ENCODE results near the gene BCAP31.

Gene BCAP31

DNA sequence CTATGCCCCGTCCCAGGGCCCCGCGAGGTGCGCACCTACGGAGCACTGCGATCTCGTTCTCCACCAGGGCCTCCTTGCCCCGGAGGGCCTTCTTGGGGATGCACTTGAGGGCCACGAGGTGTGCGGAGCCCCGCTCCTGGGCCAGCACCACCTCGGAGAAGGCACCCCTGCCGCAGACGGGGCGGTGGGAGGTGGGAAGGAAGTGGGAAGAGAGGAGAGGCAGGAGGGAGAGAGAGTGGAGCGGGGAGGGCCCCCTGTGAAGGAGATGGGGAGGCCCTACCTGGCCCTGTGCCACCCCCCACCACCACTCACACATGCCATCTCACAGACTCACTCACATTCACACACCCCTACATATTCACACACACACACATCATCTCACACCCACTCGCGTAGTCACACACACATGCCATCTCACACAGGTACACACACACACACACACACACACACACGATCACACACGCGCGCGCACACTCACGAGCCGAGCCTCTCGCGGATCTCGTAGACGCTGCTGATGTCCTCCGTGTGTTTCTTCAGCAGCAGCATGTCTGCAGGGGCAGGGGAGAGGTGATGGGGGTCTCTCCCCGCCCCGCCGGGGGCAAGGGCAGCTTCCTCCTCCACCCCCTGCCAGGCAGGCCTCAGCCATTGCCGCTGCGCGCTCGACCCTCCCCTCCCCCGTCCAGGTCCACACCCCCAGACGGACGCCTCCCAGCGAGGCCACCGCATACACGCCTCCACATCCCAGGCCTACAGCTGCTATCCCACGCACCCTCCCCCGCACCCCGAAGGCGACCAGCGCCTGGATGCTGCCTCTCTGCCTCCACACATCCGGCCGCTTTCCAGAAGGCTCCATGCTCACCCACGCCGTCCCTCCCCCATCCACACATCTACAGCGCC lies 51.4 kb downstream of the BCAP31 start:
- DNase-seq, result no peak

DNA sequence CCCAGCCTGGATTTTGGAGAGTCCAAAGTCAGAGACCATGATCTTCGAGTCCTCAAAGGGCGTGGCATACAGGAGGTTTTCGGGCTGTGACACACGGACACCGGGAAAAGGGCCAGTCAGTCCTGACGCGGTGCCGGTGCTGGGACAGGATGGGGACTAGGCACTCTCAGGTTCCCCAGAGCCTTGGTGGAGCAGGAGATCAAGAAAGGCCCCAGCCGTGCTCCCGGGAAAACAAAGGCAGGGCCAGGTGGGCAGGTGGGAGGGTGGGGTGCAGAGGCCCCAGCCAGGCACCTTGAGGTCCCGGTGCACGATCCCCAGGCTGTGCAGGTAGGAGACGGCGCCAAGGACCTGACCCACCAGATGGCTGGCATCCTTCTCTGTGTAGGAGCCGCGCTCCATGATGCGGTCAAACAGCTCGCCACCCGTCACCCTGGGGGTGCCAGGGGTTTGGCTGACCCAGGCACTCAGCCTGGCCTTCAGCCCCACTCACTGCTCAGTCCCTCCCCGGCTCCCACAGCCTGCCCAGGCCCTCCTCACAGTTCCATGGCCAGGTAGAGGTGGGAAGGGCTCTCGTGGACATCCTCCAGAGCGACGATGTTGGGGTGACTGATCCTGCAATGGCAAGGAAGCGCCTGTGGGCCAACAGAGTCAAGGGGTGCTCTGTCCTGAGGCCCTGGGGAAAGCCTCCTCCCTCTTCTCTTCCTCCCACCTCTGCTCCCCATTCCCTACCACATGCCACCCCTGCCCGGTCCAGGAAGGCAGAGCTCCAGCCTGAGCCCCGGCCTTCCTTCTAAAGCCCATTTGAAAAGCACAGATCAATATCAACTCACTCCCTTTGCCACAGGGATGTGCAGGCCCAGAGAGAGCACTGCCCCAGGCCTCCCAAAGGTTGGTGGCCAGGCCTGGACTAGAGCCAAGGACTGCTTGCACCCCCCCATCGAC lies 52.3 kb downstream of the BCAP31 start:
- no peak for DNase-seq

DNA sequence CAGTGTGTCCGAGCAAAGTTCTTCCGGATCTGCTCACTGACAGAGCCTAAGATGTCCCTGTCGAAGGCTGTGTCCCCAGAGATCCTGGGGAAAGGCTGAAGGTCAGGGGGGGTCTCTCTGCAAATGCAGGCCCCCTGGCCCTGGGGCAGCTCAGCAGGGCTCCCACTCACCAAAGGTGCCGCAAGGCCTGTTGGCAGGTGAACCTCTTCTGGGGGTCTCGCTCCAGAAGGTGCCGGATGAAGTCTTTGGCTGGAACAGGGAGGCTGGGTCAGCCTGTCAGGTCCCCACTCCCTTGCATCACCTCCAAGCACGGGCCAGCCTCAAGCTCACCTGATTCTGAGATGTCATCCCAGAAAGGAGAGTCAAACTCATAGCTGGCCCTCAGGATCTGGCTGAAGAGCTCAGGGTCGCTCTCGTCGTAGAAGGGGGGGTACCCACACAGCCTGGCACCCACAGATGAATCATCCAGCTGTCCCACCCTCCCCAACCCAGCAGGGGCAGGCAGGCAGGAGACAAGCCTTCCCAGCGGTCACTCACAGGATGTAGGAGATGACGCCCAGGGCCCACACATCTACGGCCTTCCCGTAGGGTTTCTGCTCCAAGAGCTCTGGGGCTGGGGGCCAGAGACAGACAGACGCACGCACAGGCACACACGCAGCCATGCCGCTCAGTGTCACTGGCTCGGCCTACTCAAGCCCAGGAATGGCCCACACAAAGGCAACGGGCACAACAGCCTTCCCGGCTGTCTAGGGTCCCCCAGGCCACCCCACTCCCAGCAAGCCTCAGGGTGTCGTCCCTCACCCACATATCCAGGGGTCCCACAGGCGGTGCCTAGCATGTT lies 53.2 kb downstream of the BCAP31 start:
- DNase-seq, result no peak

DNA sequence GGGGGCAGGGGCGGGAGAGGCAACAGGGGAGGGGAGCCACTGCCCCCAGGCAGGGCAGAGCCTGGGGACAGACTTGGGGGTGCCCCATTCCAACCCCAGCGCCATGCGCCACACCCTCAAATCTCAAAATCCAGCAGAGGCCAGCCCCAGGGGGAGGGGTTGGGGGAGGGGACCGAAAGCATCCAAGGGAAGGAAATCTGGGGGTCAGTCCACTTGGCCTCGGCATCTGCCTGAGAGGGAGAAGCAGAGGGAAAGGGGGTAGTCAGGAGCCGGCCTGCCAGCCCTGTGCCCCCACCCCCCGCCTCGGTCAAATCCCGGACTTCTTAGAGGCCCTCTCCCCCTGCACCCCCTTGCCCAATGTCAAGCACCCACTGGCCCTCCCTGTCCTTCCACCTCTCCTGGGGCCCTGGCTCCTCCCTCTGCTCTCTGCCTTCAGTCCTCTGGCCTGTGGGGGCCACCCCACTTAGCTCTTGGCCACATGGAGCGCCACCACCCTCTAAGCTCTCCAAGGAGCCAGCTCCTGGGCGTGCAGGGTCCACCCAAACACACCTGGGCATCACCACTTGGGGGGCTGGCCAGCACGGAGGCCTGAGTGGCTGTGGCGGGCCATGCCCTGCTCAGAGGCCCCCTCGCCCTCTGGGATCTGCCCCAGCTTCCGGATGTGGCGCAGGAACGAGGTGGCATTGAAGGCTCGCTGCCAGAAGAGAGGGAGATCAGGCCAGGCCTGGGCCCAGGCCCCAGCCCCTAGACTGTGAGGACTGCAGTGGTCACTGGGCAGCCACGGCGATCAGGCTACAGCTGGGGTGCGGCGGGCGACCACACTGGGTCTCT lies 54.1 kb downstream of the BCAP31 start:
- DNase-seq, result no peak

DNA sequence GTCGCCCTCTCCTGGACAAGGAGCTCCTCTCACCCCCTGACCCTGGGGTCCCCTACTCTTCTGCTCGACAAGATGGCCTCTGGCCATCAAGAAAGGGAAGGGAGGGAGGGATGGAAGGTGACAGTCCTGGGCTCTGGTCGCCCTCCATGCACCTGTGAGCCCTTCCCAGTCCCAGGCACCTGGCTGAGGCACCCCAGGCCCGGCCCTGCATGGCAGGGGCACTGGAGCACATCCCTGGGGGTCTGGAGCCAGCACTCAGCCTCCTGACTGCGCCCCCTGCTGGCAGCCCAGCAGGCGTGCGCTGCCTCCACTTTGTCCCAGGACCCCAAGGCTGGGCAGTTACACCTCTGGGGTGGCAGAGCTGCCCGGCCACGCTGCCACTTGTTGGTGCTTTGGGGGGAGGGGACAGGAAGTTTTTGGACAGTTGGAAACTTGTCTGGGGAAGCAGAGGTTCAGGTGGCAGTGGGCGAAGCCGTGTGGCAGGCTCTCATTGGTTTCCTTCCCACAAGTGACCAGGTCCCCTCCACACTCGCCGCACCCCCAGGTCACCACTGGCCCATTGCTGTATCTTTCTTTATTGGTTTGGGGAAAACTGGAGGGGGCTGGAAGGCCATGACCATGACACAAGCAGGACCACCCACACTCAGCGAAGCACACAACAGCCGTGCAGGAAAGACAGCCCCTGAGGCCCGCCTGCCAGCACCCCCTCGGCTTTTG lies 54.9 kb downstream of the BCAP31 start:
- DNase-seq, result peak; percentile 57

DNA sequence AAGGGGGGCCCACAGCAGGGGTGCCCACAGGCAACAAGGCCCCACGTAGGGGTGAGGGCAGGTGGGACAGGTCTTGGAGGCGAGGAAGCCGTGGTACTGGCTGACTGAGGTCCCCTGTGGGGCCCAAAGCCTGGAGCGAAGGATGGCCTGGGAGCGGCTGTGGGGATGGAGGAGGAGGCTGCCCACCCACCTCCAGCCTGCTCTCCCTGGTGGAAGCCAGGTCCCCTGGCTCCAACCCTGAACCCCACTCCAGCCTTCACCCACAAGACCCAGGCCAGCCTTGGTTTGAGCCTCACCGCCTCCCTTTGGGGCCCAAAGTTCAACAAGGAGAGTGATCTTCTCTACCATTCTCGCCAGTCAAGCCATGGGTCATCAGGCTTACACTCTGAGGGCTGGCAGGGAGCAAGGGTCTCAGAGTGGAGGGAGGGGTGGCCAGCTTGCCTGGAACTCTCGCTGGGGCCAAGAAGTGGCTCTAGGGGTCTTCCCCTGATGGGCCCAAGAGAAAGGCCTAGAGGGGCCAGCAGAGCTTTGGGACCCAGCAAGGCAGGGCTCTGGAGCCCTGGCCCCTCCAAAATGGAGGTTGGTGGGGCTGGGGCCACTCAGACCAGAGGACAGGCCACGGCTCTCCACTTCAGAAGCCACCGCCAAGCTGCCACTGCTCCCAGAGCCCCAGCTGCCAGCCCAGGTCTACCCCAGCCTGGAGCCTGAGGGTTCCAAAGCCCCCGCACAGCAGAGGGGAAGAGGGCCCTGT lies 55.6 kb downstream of the BCAP31 start:
- DNase-seq, result no peak

DNA sequence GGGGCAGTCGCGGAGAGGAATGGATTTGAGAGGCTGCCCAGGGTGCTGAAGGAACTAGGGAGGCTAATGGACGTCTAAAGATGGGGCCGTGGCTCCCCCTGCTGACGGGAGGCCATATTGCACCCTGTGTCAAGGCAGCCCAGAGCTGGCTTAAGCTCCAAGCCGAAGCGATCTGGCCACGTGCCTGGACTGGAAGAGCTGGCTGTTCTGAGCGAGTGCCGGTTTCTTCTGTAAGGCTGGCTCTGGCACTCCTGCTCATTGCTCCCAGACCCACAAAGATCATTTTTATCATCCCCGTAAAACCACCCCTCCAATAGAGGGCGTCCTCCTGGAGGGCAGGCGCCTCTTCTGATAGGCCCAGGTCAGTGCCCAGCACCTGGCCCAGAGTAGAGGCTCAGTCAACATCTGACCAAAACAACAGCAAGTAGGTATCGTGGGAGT lies 56.2 kb downstream of the BCAP31 start:
- peak; percentile 85 for DNase-seq

DNA sequence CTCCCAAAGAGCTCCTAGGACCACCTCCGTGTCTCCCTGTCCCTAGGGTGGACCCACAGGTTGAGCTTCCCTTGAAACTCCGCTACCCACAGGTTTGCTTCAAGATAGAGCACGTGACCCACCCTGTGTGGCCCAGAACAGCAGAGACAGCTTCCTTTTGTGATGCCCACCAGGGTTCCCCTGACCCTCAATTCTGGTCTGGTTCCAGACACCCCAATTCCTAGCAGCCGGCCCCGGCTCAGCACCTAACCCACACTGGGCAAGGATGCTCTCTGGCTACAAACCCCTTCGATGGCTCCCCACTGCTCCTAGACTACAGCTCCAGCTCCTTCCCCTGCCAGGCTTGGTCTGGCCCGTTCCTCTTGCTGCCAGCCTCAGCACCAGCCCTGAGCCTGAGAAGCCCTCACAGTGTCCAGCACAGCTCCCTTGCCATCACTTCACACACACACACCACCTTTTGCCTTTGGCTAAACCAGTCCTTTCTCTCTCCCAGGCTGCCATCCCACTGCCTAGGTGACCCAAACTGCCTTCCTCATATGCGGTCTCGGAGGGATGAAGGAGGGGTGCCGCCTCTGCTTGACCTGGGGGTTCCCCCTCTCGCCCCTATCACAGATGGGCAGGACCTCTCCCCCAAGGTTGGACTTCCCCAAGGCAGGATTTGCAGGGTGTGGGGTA lies 56.8 kb downstream of the BCAP31 start:
- no peak for DNase-seq

DNA sequence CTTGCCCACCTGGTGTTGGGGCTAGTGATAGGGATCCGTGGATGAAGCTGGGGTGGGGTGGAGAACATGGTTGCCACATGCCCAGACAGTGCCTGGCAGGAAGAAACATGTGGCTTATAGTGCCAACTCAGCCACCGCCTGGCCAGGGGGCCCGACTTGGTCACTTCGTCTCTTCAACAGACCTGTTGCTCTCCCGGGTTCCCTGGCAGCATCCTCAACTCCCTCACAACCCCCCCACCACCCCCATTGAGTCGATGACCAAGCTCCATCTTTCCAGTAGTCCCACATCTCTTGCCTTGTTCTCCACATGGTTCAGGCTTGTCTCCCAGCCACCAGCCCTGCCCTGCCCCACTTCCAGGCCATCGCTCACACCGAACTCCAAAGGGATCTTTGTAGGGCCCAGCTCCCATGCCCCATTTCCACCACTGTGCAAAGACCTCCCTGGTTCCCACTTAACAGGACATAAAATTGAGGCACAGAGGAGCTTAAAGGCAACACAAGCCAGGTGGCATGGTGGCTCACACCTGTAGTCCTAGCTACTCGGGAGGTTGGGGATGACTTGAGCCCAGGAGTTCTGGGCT lies 58.4 kb downstream of the BCAP31 start:
- no peak for DNase-seq

DNA sequence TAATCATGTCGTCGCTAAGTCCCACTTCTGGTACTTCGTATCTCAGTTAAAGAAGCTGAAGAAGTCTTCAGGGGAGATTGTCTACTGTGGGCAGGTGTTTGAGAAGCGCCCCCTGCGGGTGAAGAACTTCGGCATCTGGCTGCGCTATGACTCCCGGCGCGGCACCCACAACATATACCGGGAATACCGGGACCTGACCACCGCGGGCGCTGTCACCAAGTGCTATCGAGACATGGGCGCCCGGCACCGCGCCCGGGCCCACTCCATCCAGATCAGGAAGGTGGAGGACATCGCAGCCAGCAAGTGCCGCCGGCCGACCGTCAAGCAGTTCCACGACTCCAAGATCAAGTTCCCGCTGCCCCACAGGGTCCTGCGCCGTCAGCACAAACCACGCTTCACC lies 61.9 kb downstream of the BCAP31 start:
- peak; percentile 74 for DNase-seq

DNA sequence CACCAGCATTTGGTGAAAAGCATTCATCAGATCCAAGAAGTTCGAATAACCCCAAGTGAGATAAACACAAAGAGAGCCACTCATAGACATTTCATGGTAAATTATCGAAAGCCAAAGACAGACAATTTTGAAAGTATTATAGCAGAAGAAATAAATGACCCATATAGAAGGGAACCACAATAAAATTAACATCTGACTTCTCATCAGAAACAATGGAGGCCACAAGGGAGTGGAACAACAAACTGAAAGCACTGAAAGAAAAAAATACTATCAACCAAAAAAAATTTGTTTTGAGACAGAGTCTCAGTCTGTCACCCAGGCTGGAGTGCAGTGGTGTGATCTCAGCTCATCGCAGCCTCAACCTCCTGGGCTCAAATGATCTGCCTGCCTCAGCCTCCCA lies 64.9 kb downstream of the BCAP31 start:
- DNase-seq, result no peak

DNA sequence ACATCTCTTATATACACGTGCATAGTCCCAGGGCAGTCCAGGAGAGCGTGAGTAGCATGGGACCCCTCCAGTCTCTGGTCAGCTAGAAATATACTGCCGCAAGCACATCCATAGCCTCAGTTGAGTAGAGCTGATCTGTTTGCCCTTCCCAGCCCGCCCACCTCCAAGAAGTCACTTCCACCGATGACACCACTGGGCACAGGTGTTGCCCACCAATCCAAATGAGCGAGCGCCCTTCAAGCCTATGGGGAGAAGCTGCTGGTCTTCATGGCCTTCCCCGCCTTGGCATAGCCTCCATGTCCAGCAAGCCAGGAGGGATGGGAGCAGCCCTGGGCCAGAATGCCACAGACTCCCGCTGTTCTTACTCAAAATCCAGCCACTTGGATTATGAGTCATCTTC lies 67.0 kb downstream of the BCAP31 start:
- no peak for DNase-seq

DNA sequence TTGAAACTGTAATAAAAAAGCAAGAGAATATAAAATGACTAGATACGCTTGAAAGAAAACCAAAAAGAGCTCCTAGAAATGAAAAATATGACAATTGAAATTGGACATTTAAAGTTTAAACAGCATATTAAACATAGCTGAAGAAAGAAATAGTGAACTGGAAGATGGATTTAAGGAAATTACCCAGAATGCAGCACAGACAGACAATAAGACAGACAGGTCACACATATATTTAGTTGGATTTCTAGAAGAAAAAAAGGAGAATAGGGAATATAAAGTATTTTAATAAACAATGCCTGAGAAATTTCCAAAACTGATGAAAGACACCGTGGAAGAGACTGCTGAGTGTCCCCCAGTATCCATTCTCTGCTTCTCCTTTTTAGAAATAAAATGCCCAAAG lies 70.6 kb downstream of the BCAP31 start:
- DNase-seq, result no peak

DNA sequence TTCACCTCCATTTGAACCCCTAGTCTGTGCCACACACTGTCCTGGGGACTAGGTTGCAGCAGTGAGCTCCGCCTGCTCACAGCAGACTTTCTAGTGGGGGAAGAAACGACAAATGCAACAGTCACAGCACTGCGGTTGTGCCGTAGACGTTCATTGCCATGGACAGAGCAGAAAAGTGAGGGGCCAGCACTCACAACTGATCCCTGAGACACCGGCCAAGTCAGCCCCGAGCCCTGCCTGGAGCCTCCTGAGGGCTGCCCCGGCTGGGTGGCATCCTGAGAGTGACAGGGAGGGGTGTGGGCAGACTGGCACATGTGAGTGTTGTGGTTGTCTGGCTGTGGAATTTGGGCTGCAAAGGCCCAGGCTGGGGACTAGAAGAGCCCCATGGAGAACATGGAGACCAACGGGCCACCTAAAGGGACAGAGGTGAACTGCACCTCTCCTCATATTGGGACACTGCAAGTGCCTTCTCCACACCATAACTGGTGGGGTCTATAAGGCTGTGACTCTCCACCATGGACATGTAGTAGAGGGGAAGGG lies 72.6 kb downstream of the BCAP31 start:
- DNase-seq, result no peak

DNA sequence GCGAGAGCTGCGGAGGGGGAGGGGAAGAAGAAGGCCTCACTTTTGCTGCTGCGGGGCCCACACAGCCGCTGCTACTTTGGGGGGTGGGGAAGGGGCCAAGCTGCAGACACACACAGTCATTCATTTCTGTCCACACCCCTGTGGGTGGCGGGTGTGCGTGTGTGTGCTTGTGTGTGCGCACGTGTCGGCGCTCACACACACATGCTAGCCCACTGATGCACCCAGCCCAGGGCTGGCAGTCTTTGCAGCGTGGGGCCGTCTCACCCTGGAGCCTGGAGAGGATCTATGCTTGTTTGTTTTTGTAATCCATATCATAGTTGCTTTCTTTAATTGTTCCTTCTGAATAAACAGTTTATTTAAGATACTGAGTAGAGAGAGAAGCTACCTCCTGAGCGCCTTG lies 73.2 kb downstream of the BCAP31 start:
- DNase-seq, result no peak
